GM19455 (cell line): ENCODE measurements around the gene STAMBPL1.
A peak's percentile ranks its signal among the peaks of the same experiment; 100 is the strongest.

Source experiments
- ATAC-seq: cut with Tn5 transposase; IDR thresholded peaks from one replicate; pipeline ENCODE4 v1.9.1; 2021; ENCODE audit not compliant: unreplicated experiment

The STAMBPL1 gene

GRCh38 chr10:88890681-88891381 is 10.8 kb downstream of the STAMBPL1 start:
- no peak for ATAC-seq

- ATAC-seq, result no peak
These were observed 12.3 kb downstream of the STAMBPL1 start for GRCh38 chr10:88892222-88892967.

GRCh38 chr10:88893611-88894010 is 13.6 kb downstream of the STAMBPL1 start:
- ATAC-seq, result no peak

- ATAC-seq, result no peak
These were observed 15.2 kb downstream of the STAMBPL1 start for GRCh38 chr10:88895250-88895649.

GRCh38 chr10:88896372-88896993 is 16.4 kb downstream of the STAMBPL1 start:
- no peak for ATAC-seq

GRCh38 chr10:88896994-88897853 is 17.2 kb downstream of the STAMBPL1 start:
- ATAC-seq, result no peak

DNA sequence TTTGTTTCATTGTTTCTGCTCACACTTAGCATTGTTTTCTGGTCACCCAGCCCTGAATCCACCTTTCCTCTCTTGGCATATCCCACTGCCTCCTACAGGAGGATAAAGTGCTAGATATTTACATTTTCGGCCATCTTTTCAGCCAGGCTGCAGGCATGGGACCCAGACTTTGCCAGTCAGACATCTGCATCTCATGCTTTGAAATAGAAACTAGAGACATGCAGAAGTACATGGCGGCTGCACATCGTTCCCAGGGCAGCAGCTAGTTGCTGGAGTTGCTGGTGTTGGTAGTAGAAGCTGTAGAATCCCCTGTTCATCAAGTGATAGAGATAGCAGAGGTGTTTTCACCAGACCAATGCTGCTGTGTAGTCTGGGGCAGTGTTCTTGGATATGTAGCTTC is 18.7 kb downstream of the STAMBPL1 start:
- ATAC-seq, result no peak

DNA sequence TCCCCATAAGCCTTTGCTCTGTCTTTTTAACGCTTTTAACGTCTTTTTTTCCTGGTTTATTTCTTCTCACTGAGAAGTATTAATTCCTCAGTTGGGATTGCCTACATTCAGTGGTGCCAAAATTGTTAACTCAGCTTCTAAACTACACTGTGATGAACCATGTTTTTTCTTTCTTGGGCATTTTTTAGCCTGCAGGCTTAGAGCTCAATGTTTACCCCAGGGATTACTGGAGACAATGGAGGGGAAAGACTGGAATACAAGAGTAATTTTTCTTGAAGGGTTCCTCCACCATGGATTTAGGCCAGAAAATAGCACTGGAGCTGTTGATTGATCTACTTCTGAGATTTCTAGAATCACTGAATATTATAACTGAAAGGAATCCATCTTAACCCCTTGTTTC is 19.8 kb downstream of the STAMBPL1 start:
- no peak for ATAC-seq

GRCh38 chr10:88901206-88901983 is 21.4 kb downstream of the STAMBPL1 start:
- ATAC-seq, result peak; percentile 82

GRCh38 chr10:88901984-88902789 is 22.1 kb downstream of the STAMBPL1 start:
- ATAC-seq, result peak; percentile 44

DNA sequence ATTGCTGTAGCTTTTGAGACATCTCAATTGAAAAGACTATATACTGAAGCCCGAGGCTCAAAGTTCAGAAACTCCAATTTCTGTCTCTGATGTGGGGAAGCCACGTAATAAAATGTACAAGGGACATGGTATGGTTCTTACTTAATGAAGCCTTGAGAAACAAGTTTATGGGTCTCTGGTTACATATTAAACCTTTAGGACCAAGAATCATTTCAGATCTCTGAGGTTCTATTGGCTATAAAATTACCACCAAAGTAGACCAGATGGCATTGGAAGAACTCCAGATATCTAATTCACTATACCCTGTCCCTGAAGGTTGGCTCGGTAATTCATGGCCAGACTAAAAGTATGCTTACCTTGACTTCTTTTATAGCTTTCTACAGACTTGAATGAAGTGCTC is 23.7 kb downstream of the STAMBPL1 start:
- ATAC-seq, result no peak

- ATAC-seq, result no peak
These were observed 26.9 kb downstream of the STAMBPL1 start for GRCh38 chr10:88906921-88907320.

- no peak for ATAC-seq
These were observed 28.1 kb downstream of the STAMBPL1 start for GRCh38 chr10:88908194-88908593.

GRCh38 chr10:88911116-88911515 is 31.1 kb downstream of the STAMBPL1 start:
- ATAC-seq, result no peak

DNA sequence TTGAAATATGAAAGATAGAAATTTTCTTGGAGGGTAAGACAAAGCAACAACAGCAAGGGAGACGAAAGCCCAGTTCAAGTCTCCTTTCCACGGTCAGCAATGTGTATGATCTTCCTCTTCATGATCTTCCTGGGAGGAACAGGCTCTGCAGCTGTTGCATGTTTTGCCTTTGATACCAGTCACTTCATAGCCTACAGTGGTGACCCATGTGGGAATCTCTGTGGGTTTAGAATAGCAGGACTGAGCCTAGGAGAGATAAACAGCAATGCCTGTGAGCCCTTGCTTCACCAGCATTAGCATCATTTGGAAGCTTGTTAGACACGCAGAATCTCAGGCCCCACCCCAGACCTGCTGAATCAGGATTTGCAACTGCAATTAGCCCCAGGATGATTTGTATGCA is 31.8 kb downstream of the STAMBPL1 start:
- no peak for ATAC-seq

DNA sequence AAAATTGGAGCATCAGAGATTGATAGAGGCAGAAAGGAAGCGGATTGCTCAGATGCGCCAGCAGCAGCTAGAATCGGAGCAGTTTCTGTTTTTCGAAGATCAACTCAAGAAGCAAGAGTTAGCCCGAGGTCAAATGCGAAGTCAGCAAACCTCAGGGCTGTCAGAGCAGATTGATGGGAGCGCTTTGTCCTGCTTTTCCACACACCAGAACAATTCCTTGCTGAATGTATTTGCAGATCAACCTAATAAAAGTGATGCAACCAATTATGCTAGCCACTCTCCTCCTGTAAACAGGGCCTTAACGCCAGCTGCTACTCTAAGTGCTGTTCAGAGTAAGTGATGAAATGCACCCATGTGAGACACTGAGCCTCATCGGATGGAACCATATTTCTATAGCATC is 33.1 kb downstream of the STAMBPL1 start:
- no peak for ATAC-seq

GRCh38 chr10:88913788-88914187 is 33.7 kb downstream of the STAMBPL1 start:
- ATAC-seq, result no peak

DNA sequence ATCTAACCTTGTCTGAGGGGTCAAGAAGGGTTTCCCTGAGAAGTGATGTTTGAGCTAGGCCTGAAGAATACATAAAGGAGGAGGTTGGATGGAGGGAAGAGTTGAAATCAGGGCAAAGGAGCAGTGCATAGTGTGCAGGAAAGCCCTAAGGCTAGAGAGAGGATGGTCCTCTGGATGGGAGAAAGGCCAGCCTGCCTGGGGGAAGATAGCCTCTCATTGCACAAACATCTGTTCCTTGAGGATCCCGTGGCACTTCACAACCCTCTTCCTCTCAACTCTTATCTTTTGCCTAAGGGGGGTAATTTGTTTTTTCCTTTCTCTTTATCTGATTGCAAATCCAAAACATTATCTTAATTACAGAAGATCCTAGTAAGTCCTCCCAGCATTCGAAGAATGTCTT is 35.7 kb downstream of the STAMBPL1 start:
- no peak for ATAC-seq

GRCh38 chr10:88916231-88916630 is 36.2 kb downstream of the STAMBPL1 start:
- ATAC-seq, result no peak

GRCh38 chr10:88916986-88917385 is 36.9 kb downstream of the STAMBPL1 start:
- no peak for ATAC-seq
